ENCODE measurements around the gene KCTD21.

The KCTD21 gene

DNA sequence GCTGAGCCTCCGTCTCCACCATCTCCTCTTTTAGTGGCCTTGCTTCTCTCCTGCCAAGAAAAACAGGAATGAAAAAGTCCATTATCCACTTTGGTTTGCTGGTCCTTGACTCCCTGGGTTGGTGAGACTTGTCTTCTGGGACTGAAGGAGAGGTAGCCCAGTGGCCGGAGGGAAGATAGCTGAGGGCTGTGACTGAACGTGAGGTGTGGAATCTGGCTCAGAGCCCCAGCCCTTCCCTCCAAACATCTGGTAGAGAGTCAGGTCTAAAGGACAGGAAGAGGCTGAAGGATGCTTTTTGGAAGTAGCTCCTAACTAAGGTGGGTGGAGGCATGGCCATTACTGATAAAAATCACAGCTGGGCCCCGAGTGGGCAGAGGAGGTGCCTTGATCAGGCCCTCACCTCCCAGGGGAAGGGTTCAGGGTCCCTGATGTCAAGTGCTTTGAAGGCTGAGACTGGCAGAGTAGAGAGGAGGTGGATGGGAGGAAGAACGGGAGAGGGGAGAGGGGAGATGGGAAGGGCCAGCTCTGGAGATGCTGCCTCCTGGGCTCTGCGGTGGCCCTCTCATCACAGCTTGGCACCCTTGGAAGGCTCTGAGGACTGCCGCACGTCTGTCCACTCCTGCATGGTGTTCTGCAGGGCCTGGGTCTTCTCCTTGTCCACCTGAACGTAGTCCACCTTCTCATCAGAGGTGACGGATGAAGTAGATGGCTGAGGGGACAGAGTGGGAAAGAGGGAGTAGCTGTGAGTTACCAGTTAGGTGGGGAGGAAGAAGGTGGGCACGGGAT, 30.5 kb upstream of the KCTD21 start:
- DNase-seq (ENCODE audit: low read depth in 3 of 3): no peak

DNA sequence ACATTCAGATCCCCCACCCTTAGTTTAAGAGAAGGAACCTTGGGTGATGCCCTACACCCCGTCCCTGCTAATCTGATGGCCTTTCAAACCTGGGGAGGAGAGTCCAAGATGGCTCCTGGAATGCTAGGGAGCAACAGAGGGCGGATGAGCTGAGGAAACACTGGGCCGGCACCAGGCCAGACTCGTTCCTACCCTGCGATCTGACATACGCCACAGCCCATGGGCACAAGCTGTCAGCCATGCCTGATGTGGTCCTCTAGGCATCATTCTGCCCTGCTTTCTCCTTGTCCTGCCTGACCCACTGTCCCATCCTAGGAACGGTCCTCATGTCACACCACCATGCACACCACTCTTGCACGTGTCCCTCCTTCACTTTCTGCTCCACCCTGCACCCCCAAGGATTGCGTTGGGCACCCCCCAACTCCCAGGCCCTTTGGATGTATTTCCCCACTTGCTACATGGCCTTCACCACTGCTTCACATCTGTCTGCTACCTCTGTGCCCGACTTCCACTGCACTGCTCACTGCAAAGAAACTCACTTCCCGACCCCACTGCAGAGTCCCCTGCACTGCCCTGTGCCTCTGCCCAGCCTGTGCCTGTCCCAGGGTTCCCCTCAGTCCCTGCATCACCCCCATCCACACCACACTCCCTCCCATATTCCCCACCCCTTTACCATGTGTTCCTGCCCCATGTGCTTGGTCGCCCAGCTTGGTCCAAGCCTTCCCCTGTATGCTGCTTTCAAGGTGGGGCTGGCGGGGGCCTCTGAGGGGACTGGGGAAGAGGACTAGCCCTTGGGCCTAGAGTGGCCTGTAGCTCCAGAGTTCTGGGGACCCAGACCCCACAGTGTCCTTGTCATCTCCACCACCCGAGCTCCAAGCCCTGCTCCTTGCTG, 29.5 kb upstream of the KCTD21 start:
- no peak for DNase-seq (ENCODE audit: low read depth in 3 of 3)

DNA sequence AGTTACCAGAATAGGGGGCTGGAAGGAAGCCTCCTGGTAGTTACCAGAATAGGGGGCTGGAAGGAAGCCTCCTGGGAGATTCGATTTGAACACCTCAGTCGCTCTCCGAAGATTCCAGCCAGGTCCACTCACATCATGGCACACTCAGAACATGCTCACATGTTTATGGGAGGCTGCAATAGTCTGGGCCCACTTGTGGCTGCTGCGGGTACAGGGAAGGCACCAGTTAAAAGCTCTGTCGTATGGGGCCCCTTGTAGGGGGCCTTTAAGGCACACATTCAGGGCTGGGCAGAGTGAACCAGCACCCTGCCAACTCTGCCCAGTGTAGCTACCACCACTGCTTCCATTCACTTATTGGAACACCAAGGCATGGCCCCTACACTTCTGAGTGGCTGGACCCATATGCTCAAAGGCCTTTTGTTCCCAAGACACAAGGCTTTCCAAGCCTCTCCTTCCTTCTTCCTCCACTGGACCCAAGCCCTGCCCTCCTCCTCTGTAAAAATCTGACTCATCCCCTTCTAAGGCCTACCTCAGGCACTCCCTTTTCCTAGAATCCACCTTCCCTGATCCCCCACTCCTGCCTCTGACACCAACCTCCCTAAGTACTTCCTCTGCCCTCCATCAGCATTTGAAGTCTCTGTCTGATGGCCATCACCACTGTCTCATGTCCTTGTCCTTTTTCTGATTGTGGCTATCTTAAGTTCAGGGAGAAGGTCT, 28.3 kb upstream of the KCTD21 start:
- DNase-seq (ENCODE audit: low read depth in 3 of 3): no peak

DNA sequence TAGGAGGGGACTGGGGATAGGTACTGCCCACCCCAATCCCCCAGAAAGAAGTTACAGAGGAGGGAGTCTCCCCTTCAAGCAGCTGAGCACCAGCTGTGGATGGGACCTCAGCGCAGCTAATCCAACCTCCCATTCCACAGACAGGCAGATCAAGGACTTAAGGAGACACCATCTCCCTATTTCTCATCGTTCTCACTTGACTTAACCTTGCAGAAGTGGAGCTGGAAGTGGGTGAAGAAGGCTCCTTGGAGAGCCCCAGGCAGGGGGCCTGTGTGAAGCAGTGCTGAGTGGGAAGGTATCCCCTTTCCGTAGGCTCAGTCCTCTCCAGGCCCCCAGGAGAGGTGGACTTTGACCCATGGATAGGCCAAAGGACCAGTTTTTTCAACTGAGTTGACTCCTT, 27.6 kb upstream of the KCTD21 start:
- DNase-seq (ENCODE audit: low read depth in 3 of 3): no peak

DNA sequence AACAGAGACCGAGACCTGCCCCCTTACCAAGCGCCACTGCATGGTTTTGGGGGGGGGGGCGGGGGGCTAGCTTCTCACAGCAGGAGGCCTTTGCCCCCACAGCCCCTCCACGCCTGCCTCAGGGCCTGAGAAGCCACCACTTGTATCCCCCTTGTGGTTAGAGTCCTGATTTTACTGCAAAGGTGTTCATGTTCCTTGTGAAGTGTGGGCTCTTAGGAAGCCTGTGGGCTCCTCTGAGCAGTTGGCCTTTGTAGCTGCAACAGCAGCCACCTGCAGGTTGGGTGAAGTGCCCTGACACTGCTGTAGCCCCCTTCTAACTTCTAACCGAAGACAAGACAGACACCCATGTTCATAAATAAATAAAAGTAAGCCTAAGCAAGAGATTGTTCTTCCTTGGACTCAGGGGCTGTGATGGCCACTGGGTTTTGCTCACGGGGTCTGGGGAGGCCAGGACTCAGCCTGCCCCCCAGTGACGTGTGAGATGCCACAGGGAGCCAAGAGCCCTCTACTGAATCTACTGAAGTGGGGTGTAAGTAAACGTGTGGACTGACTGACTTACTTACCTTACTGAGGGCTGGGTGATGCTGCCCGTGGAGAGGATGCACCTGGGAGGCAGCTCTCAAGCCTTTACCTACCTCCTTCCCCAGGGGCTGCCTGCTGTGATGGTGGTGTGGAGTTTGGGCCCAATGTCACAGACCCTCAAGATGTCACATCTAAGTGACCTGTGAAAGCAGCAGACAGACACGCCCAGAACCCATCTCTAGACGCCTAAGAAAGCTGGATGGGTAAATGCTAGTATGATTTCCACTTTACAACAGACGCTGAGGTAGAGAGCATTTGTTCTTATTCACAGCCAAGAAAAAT, 26.1 kb upstream of the KCTD21 start:
- no peak for DNase-seq (ENCODE audit: low read depth in 3 of 3)

DNA sequence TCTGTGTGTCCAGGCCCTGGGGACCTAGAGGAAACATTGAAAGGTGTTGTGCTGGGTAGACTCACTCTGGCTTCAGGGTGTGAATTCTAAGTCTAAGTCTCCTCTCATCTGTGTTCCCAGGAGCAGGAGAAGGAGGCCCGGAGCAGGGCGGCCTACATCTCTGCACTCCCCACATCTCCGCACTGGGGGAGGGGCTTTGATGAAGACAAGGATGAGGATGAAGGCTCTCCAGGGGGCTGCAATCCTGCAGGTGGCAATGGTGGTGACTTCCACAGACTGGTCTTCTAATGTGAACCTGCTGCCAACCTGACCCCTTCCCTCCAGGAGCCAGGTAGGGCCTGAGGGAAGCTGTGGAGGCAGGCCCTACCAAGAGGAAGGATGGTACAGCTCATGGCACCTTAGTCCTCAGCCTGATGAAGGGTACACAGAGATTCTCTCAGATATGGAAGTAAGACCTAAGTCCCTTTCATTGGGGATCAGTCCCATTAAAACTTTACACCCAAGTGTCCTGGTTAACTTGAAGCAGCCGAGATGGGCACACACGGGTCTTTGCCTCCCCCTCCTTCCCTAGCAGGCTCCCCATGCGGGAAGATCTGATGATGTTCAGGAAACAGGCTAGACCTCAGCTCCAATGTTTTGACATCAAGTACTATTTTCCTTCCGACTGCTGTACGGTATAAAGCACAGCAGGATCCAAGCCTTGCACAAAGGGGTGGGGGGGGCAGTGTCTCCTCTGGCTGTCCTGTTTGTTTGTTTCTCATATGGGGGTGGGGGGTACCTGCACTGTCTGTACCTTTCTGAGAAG, 25.3 kb upstream of the KCTD21 start:
- no peak for DNase-seq (ENCODE audit: low read depth in 3 of 3)

DNA sequence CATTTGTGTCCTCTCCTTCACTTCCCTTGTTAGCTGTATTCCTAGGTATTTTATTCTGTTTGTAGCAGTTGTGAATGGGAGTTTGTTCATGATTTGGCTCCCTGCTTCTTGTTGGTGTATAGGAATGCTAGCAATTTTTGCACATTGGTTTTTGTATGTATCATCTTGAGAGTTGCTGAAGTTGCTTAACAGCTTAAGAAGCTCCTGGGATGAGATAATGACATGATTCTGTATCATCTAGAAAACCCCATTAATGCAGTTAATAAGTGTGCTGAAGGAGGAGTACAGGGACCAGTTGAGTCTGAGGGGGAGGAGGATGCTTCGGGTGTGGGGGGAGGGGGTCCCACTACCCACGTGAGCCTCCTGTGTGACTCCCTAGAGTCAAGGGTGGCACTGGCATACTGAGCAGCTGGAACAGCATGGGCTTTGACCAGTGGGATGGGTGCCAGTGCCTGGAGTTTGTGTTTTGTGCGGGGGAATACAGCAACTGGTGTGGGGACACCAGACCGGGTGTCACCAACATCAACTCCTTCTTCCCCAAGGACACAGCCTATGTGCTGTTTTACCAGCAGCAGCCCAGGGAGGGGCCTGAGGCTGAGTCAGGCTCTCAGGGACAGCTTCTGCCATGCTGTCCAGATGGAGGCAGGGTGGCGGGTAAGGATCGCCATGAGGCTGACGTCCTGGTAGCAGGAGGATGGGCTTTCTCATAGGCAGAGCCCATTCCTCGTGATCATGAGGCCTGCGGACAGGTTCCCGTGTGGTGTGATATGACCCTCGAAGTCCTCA, 24.4 kb upstream of the KCTD21 start:
- DNase-seq (ENCODE audit: low read depth in 3 of 3): no peak

DNA sequence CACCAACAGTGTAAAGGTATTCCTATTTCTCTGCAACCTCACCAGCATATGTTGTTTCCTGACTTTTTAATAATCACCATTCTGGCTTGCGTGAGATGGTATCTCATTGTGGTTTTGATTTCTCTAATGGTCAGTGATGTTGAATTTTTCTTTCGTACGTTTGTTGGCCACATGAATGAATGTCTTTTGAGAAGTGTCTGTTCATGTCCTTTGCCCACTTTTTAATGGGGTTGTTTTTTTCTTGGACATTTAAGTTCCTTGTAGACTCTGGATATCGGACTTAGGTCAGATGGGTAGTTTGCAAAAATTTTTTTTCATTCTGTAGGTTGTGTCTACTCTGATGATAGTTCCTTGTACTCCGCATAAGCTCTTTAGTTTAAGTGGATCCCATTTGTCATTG, 23.1 kb upstream of the KCTD21 start:
- DNase-seq (ENCODE audit: low read depth in 3 of 3): no peak

DNA sequence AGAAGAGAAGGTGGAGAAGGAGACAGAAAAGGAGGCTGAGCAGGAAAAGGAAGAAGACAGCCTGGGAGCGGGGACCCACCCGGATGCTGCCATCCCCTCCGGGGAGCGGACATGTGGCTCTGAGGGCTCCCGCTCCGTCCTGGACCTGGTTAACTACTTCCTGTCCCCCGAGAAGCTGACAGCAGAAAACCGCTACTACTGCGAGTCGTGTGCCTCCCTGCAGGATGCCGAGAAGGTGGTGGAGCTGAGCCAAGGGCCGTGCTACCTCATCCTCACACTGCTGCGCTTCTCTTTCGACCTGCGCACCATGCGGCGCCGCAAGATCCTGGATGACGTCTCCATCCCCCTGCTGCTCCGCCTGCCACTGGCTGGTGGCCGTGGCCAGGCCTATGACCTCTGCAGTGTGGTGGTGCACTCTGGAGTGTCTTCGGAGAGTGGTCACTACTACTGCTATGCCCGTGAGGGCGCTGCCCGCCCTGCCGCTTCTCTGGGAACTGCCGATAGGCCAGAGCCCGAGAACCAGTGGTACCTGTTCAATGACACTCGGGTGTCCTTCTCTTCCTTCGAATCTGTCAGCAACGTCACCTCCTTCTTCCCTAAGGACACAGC, 21.7 kb upstream of the KCTD21 start:
- no peak for DNase-seq (ENCODE audit: low read depth in 3 of 3)

DNA sequence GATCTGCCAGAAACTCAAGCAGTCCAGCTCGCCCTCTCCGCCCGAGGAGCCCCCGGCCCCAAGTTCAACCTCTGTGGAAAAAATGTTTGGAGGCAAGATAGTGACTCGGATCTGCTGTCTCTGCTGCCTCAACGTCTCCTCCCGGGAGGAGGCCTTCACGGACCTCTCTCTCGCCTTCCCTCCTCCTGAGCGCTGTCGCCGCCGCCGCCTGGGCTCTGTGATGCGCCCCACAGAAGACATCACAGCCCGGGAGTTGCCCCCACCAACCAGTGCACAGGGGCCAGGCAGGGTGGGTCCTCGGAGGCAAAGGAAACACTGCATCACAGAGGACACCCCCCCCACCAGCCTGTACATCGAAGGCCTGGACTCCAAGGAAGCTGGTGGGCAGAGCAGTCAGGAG, 21.1 kb upstream of the KCTD21 start:
- DNase-seq (ENCODE audit: low read depth in 3 of 3): no peak

DNA sequence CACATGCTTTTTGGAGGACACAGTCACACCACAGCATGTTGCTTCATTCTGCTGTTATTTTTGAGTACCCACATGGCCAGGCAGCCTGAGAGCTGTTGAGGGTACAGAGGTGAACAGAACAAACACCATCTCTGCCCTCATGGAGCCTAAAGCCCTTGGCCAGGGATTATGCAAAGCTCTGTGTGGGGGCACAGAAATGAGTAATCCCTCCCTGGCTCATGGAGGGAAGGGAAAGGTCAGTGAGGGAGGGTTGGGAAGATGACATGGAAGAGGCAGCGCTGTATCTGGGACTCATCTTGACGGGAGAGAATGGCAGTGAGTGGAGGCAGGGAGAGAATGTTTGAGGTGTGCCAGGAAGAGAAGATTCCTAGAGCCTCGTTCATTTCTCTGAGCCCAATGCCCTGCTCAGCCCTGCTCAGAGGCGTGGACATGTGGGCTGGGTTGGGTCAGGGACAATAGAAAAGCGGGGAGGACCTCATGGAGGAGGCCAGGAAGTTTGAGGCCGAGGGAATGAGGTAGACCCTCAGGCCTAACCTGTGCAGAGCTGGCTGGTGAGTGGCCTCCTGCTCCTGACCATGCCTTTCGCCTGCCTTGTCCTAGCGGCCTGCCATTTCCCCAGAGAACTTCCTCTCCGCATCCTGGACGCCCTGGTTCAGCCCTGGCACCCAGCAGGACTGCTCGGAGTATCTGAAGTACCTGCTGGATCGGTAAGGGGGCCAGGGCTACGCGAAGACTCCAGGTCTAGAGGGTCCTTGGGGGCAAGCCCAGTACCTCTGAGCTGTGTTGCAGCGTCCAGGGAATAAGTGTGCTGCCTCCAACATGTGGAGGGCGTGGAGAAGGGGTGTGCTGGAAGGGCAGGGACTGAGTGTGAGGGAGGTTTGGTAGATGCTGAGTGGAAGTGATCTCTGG, 20.1 kb upstream of the KCTD21 start:
- DNase-seq (ENCODE audit: low read depth in 3 of 3): no peak

DNA sequence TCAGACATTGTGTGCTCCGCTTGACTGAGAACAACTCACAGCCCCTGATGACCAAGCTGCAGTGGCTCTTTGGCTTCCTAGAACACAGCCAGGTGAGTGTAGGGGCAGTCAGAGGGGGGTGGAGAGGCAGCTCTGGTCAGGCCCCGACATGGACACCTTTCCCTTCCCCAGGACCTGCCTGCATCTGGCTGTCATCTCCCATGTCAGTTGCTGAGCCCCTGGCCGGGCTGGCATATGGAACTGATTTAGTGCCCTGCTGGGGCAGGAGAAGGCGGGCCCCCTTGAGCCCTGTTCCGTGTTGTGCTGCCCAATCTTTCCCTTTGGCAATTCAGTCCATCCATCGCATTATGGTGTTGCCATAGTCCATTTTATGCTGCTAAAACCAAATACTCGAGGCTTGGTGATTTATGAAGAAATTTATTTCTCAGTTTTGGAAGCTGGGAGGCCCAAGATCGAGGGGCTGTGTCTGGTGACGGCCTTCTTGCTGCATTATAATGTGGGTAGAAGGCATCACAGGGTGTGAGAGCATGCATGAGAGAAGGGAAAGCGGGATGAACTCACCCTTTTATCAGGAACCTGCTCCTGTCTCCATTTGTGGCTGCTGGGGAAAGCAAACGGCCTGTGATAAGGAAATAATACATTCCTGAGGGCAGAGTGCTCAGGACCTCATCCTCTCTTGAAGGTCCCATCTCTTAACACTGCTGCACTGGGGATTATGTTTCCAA, 19.3 kb upstream of the KCTD21 start:
- no peak for DNase-seq (ENCODE audit: low read depth in 3 of 3)

DNA sequence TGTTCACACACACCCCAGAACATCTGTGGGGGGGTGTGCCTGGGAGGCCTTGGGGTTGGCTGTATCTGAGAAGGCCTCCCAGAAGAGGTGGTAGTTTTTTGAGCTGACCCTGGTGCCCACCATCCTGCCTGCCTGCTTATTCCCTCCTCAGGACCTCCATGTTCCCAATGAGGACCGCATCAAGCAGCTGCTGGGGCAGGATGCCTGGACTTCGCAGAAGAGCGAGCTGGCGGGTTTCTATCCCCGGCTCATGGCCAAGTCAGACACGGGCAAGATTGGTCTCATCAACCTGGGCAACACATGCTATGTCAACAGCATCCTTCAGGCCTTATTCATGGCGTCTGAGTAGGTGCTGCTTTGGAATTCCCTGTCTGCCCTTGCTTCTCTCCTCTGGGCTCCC, 17.3 kb upstream of the KCTD21 start:
- DNase-seq (ENCODE audit: low read depth in 3 of 3): no peak

DNA sequence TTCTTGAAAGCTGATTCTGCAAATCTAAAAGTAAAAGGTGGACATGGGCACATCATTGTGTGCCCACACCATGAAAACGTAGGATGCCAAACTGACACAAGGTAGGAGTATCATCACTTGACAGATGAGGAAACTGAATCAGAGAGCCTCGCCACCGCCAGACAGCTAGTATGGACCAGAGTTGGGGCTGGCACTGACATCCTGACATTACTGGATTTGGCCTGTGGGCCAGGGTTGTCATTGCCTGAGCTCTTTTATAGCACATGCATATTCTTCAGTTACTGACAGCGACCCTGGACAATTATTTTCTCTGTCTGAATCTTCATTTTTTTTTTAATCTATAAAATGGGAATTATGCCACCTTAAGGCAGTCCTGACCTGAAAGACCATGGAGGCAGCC, 16.8 kb upstream of the KCTD21 start:
- DNase-seq (ENCODE audit: low read depth in 3 of 3): no peak

DNA sequence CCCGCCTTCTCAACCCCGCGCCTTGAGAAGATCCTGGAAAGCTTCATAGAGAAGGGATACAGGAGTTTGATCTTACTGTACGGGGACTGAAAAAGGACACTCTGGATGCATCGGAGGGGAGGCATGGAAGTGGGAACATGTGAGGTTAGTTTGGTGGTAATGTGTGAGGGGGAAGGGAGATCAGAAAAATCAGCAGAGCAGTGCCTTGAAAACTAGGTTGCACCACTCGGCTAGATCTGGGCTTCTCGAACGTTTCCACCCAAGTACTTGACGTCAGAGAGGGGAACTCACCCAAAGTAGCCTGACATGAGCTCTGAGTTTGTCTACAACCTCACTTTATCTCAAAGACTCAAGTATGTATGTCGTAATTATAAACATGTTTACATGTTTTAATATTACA, 14.8 kb upstream of the KCTD21 start:
- DNase-seq (ENCODE audit: low read depth in 3 of 3): peak in 1 of 3 experiments; percentile 32

DNA sequence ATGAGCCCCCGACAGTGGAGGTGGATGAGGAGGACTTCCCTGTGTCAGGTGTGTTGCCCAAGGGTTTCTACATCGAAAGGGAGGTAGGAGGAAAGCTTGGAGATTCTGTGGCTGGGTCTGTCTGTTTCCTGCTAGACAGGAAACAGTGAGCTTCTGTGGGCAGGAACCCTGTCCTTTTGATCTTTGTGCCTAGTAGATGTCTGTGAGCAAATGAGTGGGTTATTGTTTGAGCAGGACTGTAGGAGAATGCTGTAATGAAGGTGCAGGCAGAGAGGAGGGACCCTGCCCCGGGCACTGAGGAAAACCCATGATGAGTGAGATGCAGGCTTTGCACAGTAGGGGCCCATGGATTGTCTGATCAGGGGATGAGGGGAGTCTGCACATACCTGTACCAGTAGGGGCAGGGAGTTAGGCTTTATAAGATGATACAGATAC, 14.3 kb upstream of the KCTD21 start:
- peak in 2 of 3 experiments; percentile 15 to 31 for DNase-seq (ENCODE audit: low read depth in 3 of 3)

DNA sequence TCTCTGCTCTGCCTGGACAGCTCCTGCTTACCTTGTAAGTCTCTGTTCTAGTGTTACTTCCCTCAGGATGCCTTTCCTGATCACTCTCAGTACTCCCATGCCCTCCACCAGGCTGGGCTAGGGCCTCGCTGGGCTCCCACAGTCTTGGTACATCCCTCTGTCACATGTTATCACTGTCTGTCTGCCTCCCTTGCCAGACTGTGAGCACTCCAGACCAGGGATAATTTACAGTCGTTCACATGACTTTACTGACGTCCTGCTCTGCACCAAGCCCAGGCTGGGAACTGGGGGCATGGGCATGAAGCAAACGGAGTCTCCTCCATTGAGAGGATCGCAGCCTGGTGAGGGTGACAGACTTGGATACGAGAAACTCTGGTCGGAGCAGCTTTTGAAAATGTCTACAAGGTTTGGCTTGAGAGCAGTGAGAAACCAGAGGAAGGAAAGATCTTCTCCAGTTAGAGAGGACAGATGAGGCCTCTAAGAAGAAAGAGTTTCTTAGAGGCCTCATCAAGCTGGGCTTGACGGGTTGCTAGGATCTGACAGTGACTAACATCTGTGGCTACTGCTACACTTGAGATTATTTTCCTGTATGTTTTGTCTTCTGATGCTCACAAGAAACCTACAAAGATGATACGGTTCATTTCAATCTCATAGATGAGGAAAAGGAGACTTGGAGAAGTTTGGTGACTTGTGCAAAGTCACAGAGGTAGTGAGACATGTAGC, 12.8 kb upstream of the KCTD21 start:
- no peak for DNase-seq (ENCODE audit: low read depth in 3 of 3)
